K562 (cell line): ENCODE measurements around the gene AIFM3. TPM values are rescaled to one million over a fixed set of nuclear protein-coding genes. Genes with fewer than 3 reads are reported as not detected.
A peak's percentile ranks its signal among the peaks of the same experiment; 100 is the strongest.

ENCODE experiments used
- ATAC-seq: fragments of 200-7000 bp; cut with Tn5 transposase; 3 replicates; pipeline ENCODE4 v1.9.1; 2020; ENCODE audit warnings: moderate library complexity
- BruUV-seq: library from RNA; stranded (reverse); fragments of 400-500 nt; replicated peaks from 2 replicates; lab custom pipeline; 2021; lab: Mats Ljungman, UMichigan
- CTCF ChIA-PET: fragments of 300-600 bp; formaldehyde crosslinking; extraction: SDS; loops from one replicate; lab custom pipeline; 2021; ENCODE audit warnings: low intra/inter-chr PET ratio; lab: Yijun Ruan, JAX
- POLR2A ChIA-PET: fragments of 300-600, 350-650 bp; sonication (Branson Sonifier 250); formaldehyde crosslinking; extraction: SDS; loops from one replicate; lab custom pipeline; 2021; ENCODE audit warnings: antibody characterized with exemption, inconsistent platforms; lab: Yijun Ruan, JAX
- DNase-seq, 4 experiments: peaks; one replicate each; pipeline versions ENCODE4 v3.0.0 to v3.0.0-alpha.2; 2011 to 2018; ENCODE audit warnings: low spot score in 3 of 4, mixed read lengths in 3 of 4; ENCODE audit errors: extremely low read depth in 1 of 4
- FAIRE-seq: peaks from 2 replicates; lab custom pipeline; 2011; peaks lifted over from hg19 to GRCh38; lab: Jason Lieb, UNC
- H2AFZ ChIP-seq: 2 replicates; pipeline ENCODE4 v1.6.0; 2011; ENCODE audit warnings: low read depth, low read length, control low read depth, inconsistent platforms
- H3K27ac ChIP-seq: fragments of 200-600 bp; 3 replicates; pipeline ENCODE4 v1.8.0; 2011; ENCODE audit warnings: low read depth, mild to moderate bottlenecking, control low read depth, inconsistent platforms, low read length, moderate library complexity, mixed read lengths; ENCODE audit errors: extremely low read depth
- H3K27me3 ChIP-seq, 2 experiments: fragments of 300-600 bp in 1 of 2; 2 replicates in 1 of 2; 3 replicates in 1 of 2; pipeline versions ENCODE4 v1.6.0 to v1.8.0; 2011; ENCODE audit warnings: inconsistent platforms in 2 of 2, low read length in 2 of 2, mild to moderate bottlenecking in 1 of 2, mixed read lengths in 1 of 2, moderate library complexity in 1 of 2; ENCODE audit not compliant: control insufficient read depth in 2 of 2, insufficient read depth in 2 of 2
- H3K36me3 ChIP-seq: fragments of 300-600 bp; 3 replicates; pipeline ENCODE4 v1.8.0; 2011; ENCODE audit warnings: mild to moderate bottlenecking, low read length, inconsistent platforms; ENCODE audit not compliant: control insufficient read depth, insufficient read depth
- H3K4me1 ChIP-seq, 2 experiments: fragments of 200-600 bp in 1 of 2; replicated peaks in 1 of 2; 2 replicates in 1 of 2; 3 replicates in 1 of 2; pipeline versions ENCODE4 v1.5.1 to v1.8.0; 2011; ENCODE audit warnings: inconsistent platforms in 2 of 2, low read length in 2 of 2, mild to moderate bottlenecking in 1 of 2, mixed read lengths in 1 of 2, moderate library complexity in 1 of 2; ENCODE audit not compliant: control insufficient read depth in 2 of 2, insufficient read depth in 2 of 2
- H3K4me2 ChIP-seq: 2 replicates; pipeline ENCODE4 v1.6.1; 2011; ENCODE audit warnings: low read length, control low read depth, inconsistent platforms, mixed read lengths; ENCODE audit not compliant: insufficient read depth
- H3K4me3 ChIP-seq: fragments of 200-600 bp; sonication (generic), shearing (Covaris generic); 2 replicates; pipeline ENCODE4 v1.5.1; 2016; ENCODE audit warnings: control low read depth, inconsistent platforms
- H3K79me2 ChIP-seq: fragments of 200-600 bp; 3 replicates; pipeline ENCODE4 v1.8.0; 2011; ENCODE audit warnings: low read length, inconsistent platforms; ENCODE audit not compliant: control insufficient read depth, insufficient read depth
- H3K9ac ChIP-seq, 2 experiments: 2 replicates each; pipeline versions ENCODE4 v1.6.0 to v1.6.1; 2011; ENCODE audit warnings: low read depth in 2 of 2, low read length in 2 of 2, control low read depth in 1 of 2, inconsistent platforms in 1 of 2, mild to moderate bottlenecking in 1 of 2, mixed read lengths in 1 of 2; ENCODE audit not compliant: insufficient read depth in 1 of 2
- H3K9me1 ChIP-seq: one replicate; pipeline ENCODE4 v1.6.0; 2011; ENCODE audit warnings: inconsistent platforms, mild to moderate bottlenecking, low read length, moderate library complexity; ENCODE audit not compliant: control insufficient read depth, insufficient read depth
- H3K9me3 ChIP-seq: replicated peaks from 2 replicates; pipeline ENCODE4 v1.5.1; 2011; ENCODE audit warnings: low read depth, low read length, inconsistent platforms; ENCODE audit not compliant: control insufficient read depth, insufficient read depth
- H4K20me1 ChIP-seq: replicated peaks from 2 replicates; pipeline ENCODE4 v1.6.1; 2011; ENCODE audit warnings: low read length, inconsistent platforms, mixed read lengths; ENCODE audit not compliant: control insufficient read depth, insufficient read depth
- KLF16 ChIP-seq: IDR thresholded peaks from 2 replicates; pipeline ENCODE4 v1.6.1; 2016; ENCODE audit warnings: antibody characterized with exemption
- RBM17 ChIP-seq: fragments of 200-400 bp; formaldehyde crosslinking; IDR thresholded peaks from 2 replicates; pipeline ENCODE4 v1.6.1; 2017; ENCODE audit warnings: low read depth, mild to moderate bottlenecking, low read length, borderline replicate concordance
- RREB1 ChIP-seq: fragments of 250-450 bp; sonication (Bioruptor Pico); IDR thresholded peaks from 2 replicates; pipeline ENCODE4 v1.4.0; 2020
- ZKSCAN1 ChIP-seq: fragments of 150-350 bp; IDR thresholded peaks from 2 replicates; pipeline ENCODE4 v1.6.1; 2016; ENCODE audit warnings: low read depth, low read length
- WGBS: fragments of 100-300 bp; shearing (Covaris generic); methylation state at CpG from one replicate; pipeline ENCODE4 v1.1.6; 2016; ENCODE audit warnings: low coverage, mixed read lengths; ENCODE audit not compliant: insufficient coverage; ENCODE audit errors: missing lambda C conversion rate; 5-methylcytosine and 5-hydroxymethylcytosine counted together
- in situ Hi-C: fragments of 300-500 bp; cut with MboI; formaldehyde crosslinking; loops from 4 replicates; pipeline ENCODE4 v1.15.0; 2018; ENCODE audit warnings: inconsistent platforms, mixed read lengths
- intact Hi-C: fragments of 100-400 bp; cut with micrococcal nuclease; formaldehyde crosslinking; loops from 2 replicates; pipeline ENCODE4 v1.14.2; 2022
- polyA plus RNA-seq, 8 experiments: library from polyadenylated mRNA; depleted of rRNA in 4 of 8; stranded (reverse) in 5 of 8; unstranded in 3 of 8; fragments of >200 nt; fragmentation: Nextera tagmentation in 2 of 8; fragmentation: Illumina TruSeq in 1 of 8; extraction: Ambion mirVana in 2 of 8; extraction: Trizol in 1 of 8; gene quantifications; 2 replicates each; pipeline versions ENCODE4 v1.2.1 to v1.2.3, GENCODE V29; 2011 to 2014; ENCODE audit warnings: inconsistent platforms in 1 of 8, missing spikeins in 1 of 8
- total RNA-seq, 7 experiments: library from RNA; depleted of rRNA in 6 of 7; stranded (reverse); fragments of >200 nt in 6 of 7; fragmentation: Illumina TruSeq in 2 of 7; extraction: Trizol in 2 of 7; gene quantifications; 2 replicates each; pipeline versions ENCODE4 v1.2.1 to v1.2.3, GENCODE V29; 2011 to 2021; ENCODE audit warnings: low replicate concordance in 1 of 7

The AIFM3 gene
- total and polyA plus RNA-seq, 9 of the 15 experiments (the other 6 are each of a cell fraction or from before 2014, with no cell fraction given), result 0.03 to 0.20 (median 0.07) TPM; not detected in 1

- ATAC-seq, result no peak
- CTCF ChIA-PET, result no interaction called here
- H3K27me3 ChIP-seq, result no peaks in the 10 kb centered on the region
- FAIRE-seq, result no peak
- in situ Hi-C loops, result no loop called here
- H4K20me1 ChIP-seq, result peaks cover 18% of the 10 kb centered on the region; the same call in 1 of the 2 replicates
- H3K4me1 ChIP-seq, result peaks cover 0 to 71% of the 10 kb centered on the region in 2 experiments; a peak in 2 of 5 replicates
- intact Hi-C loops, result no loop called here
- TF ChIP-seq RBM17 (no peak), KLF16 (no peak), RREB1 (CRISPR knock-in tag) (peak; percentile 56; the same call in 1 of the 2 replicates), ZKSCAN1 (peak; percentile 19; the same call in 1 of the 2 replicates)
- TF ChIP-seq, all 486 proteins: peak for 2
- peaks cover 7% of the 10 kb centered on the region for H3K9me1 ChIP-seq
- BruUV-seq, result no TSS peak
- no peaks in the 10 kb centered on the region for H3K9me3 ChIP-seq
- 92% methylated on average over 7 of the region's 7 CpGs for WGBS
- no peak overlapping the region for H3K4me3 ChIP-seq
- peak overlapping the region in 1 of 2 experiments; percentile 39; a peak in 2 of 4 replicates for H3K9ac ChIP-seq
- H3K27ac ChIP-seq, result no peak overlapping the region
- POLR2A ChIA-PET, result interaction anchor here (1.8 to 17.9 kb wide), 4 partner anchors 8 to 46 kb away, joined by 4 to 451 read pairs (median 92); partner anchors contain the start of genes AIFM3, LZTR1 and THAP7
- no peak overlapping the region for H2AFZ ChIP-seq
- H3K4me2 ChIP-seq, result no peak overlapping the region
- peaks cover 93% of the 10 kb centered on the region; the same call in 2 of the 3 replicates for H3K36me3 ChIP-seq
- DNase-seq, result no peak
- no peaks in the 10 kb centered on the region for H3K79me2 ChIP-seq
Measured at GRCh38 chr22:20992056-20992442, 25.0 kb downstream of the AIFM3 start.
